ENCODE measurements around the gene SHROOM3.

GRCh38 chr4:76449833-76450232, 14.8 kb downstream of the SHROOM3 start:
- TF ChIP-seq CTCF (IDR thresholded peaks at IDR 0.05): no peak
- TF ChIP-seq EP300 (IDR thresholded peaks at IDR 0.05): no peak

Data from stomach (tissue), 4 donors.